Esophagus (tissue), 2 donors: Measurements from ENCODE around the gene C11orf68. TPM values are rescaled to one million over a fixed set of nuclear protein-coding genes. Genes with fewer than 3 reads are reported as not detected.
"Not testable (repeated sequence)": the region's sequence is repeated elsewhere in the genome, so short reads cannot be mapped to it uniquely, and the experiment has no call there.

Experiments
- H3K27ac ChIP-seq, 2 donors: one replicate each; pipeline ENCODE4 v1.5.1; 2013; ENCODE audit warnings: low read depth in 2 of 2, mild to moderate bottlenecking in 2 of 2, inconsistent platforms in 1 of 2, low read length in 1 of 2, moderate library complexity in 1 of 2
- H3K27me3 ChIP-seq, 2 donors: one replicate each; pipeline ENCODE4 v1.6.1; 2013; ENCODE audit warnings: low read length in 2 of 2, control low read depth in 1 of 2, mild to moderate bottlenecking in 1 of 2; ENCODE audit not compliant: insufficient read depth in 2 of 2, control insufficient read depth in 1 of 2
- H3K36me3 ChIP-seq, 2 donors: one replicate each; pipeline ENCODE4 v1.6.1; 2013; ENCODE audit warnings: low read length in 1 of 2; ENCODE audit not compliant: control insufficient read depth in 2 of 2, insufficient read depth in 2 of 2
- H3K4me1 ChIP-seq, 2 donors: one replicate each; pipeline ENCODE4 v1.6.1; 2013; ENCODE audit warnings: low read length in 1 of 2; ENCODE audit not compliant: control insufficient read depth in 2 of 2, insufficient read depth in 2 of 2
- H3K4me3 ChIP-seq, 2 donors: one replicate each; pipeline ENCODE4 v1.5.1; 2013; ENCODE audit warnings: low read length in 2 of 2, mild to moderate bottlenecking in 2 of 2, low read depth in 1 of 2, moderate library complexity in 1 of 2
- H3K9me3 ChIP-seq, 2 donors: one replicate each; pipeline ENCODE4 v1.6.1; 2013; ENCODE audit warnings: mild to moderate bottlenecking in 2 of 2, low read depth in 1 of 2, low read length in 1 of 2, moderate library complexity in 1 of 2; ENCODE audit not compliant: control insufficient read depth in 2 of 2, insufficient read depth in 1 of 2
- WGBS, 2 donors: extraction: QIAGEN DNeasy Blood & Tissue Kit; methylation state at CpG; one replicate each; pipeline ENCODE4 v1.1.7; 2013; 5-methylcytosine and 5-hydroxymethylcytosine counted together
- polyA plus RNA-seq, 2 donors: library from polyadenylated mRNA; stranded (reverse); fragments of 200-250 nt; gene quantifications; one replicate each; pipeline ENCODE4 v1.2.3, GENCODE V29; 2013
- donor health status: healthy with polysubstance abuse.
- donor health status: Bipolar disorder and iron deficiency.

C11orf68 gene
- polyA plus RNA-seq, 2 donors, result 21.8 to 27.6 TPM

- H3K9me3 ChIP-seq, result no peaks in the 10 kb centered on the region
- H3K36me3 ChIP-seq, result no peaks in the 10 kb centered on the region
- H3K27me3 ChIP-seq, result no peaks in the 10 kb centered on the region
- H3K27ac ChIP-seq, result no peak overlapping the region
- peaks cover 0 to 6% of the 10 kb centered on the region in 2 donors for H3K4me1 ChIP-seq
- WGBS, 2 donors, result 57 to 66% methylated on average over 4 of the region's 4 CpGs
- H3K4me3 ChIP-seq, result no peak overlapping the region
Measured at GRCh38 chr11:65958291-65958690, 39.4 kb upstream of the C11orf68 start.

- no peaks in the 10 kb centered on the region for H3K9me3 ChIP-seq
- 53 to 55% methylated on average over 8 of the region's 8 CpGs for WGBS, 2 donors
- no peak overlapping the region for H3K4me3 ChIP-seq
- no peaks in the 10 kb centered on the region for H3K27me3 ChIP-seq
- H3K36me3 ChIP-seq, result no peaks in the 10 kb centered on the region
- H3K4me1 ChIP-seq, result no peaks in the 10 kb centered on the region
- H3K27ac ChIP-seq, result no peak overlapping the region
Measured at GRCh38 chr11:65954771-65955170, 35.9 kb upstream of the C11orf68 start.

- H3K4me3 ChIP-seq, result no peak overlapping the region
- H3K36me3 ChIP-seq, result no peaks in the 10 kb centered on the region
- WGBS, 2 donors, result 90 to 94% methylated on average over 20 of the region's 20 CpGs
- no peaks in the 10 kb centered on the region for H3K4me1 ChIP-seq
- H3K27ac ChIP-seq, result no peak overlapping the region
- no peaks in the 10 kb centered on the region for H3K27me3 ChIP-seq
- H3K9me3 ChIP-seq, result no peaks in the 10 kb centered on the region
Measured at GRCh38 chr11:65953471-65953870, 34.6 kb upstream of the C11orf68 start.

- H3K4me1 ChIP-seq, result no peaks in the 10 kb centered on the region
- WGBS, 2 donors, result 33 to 41% methylated on average over 6 of the region's 6 CpGs
- no peak overlapping the region for H3K27ac ChIP-seq
- H3K36me3 ChIP-seq, result no peaks in the 10 kb centered on the region
- no peaks in the 10 kb centered on the region for H3K27me3 ChIP-seq
- H3K9me3 ChIP-seq, result no peaks in the 10 kb centered on the region
- H3K4me3 ChIP-seq, result no peak overlapping the region
Measured at GRCh38 chr11:65952052-65952521, 33.2 kb upstream of the C11orf68 start.

DNA sequence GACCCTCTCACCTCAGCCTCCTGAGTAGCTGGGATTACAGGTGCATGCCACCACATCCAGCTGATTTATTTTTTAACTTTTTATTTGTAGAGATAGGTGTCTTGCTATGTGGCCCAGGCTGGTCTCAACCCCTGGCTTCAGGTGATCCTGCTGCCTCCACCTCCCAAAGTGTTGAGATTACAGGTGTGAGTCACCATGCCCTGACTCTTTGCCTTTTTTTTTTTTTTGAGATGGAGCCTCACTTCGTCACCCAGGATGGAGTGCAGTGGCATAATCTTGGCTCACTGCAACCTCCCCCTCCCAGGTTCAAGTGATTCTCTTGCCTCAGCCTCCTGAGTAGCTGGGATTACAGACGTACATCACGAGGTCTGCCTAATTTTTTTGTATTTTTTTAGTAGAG, 32.8 kb upstream of the C11orf68 start:
- not testable (repeated sequence) for H3K36me3 ChIP-seq, H3K27ac ChIP-seq, H3K27me3 ChIP-seq, H3K9me3 ChIP-seq, H3K4me3 ChIP-seq, H3K4me1 ChIP-seq
- WGBS, 2 donors, result 30 to 42% methylated on average over 3 of the region's 3 CpGs

GRCh38 chr11:65950711-65951110, 31.8 kb upstream of the C11orf68 start:
- not testable (repeated sequence) for H3K9me3 ChIP-seq, H3K27me3 ChIP-seq, H3K36me3 ChIP-seq, H3K4me3 ChIP-seq, H3K27ac ChIP-seq, H3K4me1 ChIP-seq
- 87 to 96% methylated on average over 4 to 5 of the region's 5 CpGs for WGBS, 2 donors

DNA sequence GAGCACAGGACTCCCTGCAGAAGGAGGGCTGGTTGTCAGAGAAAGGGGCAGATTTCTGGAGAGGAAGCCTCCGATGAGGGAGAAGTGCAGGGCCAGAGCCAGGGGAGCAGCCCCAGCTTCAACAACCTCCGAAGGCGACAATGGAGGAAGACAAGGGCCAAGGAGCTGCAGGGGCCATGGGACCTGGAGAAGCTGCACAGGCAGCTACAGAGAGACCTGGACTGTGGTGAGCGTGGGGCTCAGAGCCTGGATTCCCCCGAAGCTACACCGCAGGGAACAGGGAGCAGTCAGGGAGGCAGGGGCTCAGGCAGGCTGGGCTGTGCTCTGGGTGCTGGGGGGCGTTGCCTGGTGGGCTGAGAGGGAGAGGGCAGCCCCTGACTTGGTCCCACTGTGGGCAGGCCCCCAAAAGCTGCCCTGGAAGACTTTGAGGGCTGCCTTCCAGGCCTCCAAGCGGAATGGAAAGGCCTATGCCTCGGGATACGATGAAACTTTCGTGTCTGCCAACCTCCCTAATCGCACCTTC, 28.8 kb upstream of the C11orf68 start:
- Histone ChIP-seq H3K27me3 (no peaks in the 10 kb centered on the region), H3K4me3 (no peak overlapping the region), H3K9me3 (no peaks in the 10 kb centered on the region), H3K36me3 (no peaks in the 10 kb centered on the region), H3K4me1 (no peaks in the 10 kb centered on the region), H3K27ac (no peak overlapping the region)
- WGBS, 2 donors, result 80 to 84% methylated on average over 12 of the region's 12 CpGs

DNA sequence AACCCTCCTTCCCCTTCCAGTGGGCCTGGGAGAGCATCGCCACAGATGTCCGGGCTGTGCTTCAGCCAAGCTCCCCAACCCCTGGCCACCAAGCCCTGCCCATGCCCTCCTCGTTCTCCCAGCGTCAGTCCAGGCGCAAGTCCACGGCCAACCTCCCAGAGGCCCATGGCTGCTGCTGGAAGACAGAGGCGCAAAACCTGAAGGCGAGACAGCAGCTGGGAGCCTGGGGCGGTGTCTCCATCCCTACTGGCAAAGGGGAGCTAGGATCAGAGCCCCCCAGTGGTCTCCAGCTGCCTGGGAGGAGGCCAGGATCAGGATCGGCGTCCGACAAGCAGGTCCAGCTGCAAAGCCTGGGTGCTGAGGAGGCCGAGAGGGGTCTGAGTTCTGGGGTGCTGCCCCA, 28.3 kb upstream of the C11orf68 start:
- no peak overlapping the region for H3K4me3 ChIP-seq
- 67 to 71% methylated on average over 13 of the region's 13 CpGs for WGBS, 2 donors
- no peaks in the 10 kb centered on the region for H3K9me3 ChIP-seq

GRCh38 chr11:65946655-65947054, 27.8 kb upstream of the C11orf68 start:
- no peaks in the 10 kb centered on the region for H3K9me3 ChIP-seq
- H3K4me3 ChIP-seq, result no peak overlapping the region
- no peak overlapping the region for H3K27ac ChIP-seq
- no peaks in the 10 kb centered on the region for H3K4me1 ChIP-seq
- 79 to 81% methylated on average over 4 of the region's 4 CpGs for WGBS, 2 donors
- no peaks in the 10 kb centered on the region for H3K36me3 ChIP-seq
- H3K27me3 ChIP-seq, result no peaks in the 10 kb centered on the region

More for the DNA sequence above, 28.3 kb upstream of the C11orf68 start:
- Histone ChIP-seq H3K36me3 (no peaks in the 10 kb centered on the region), H3K27ac (no peak overlapping the region), H3K27me3 (no peaks in the 10 kb centered on the region), H3K4me1 (no peaks in the 10 kb centered on the region)

GRCh38 chr11:65945941-65946558, 27.2 kb upstream of the C11orf68 start:
- 86 to 88% methylated on average over 11 of the region's 11 CpGs for WGBS, 2 donors
- Histone ChIP-seq H3K27me3 (no peaks in the 10 kb centered on the region), H3K4me1 (no peaks in the 10 kb centered on the region), H3K9me3 (no peaks in the 10 kb centered on the region), H3K27ac (no peak overlapping the region), H3K36me3 (no peaks in the 10 kb centered on the region), H3K4me3 (no peak overlapping the region)
